ENCODE measurements around the gene MYL10. TPM values are rescaled to one million over a fixed set of nuclear protein-coding genes. Genes with fewer than 3 reads are reported as not detected.
"Not testable (repeated sequence)": the region's sequence is repeated elsewhere in the genome, so short reads cannot be mapped to it uniquely, and the experiment has no call there.

MYL10 gene
- total and polyA plus RNA-seq, 11 donors, result not detected

DNA sequence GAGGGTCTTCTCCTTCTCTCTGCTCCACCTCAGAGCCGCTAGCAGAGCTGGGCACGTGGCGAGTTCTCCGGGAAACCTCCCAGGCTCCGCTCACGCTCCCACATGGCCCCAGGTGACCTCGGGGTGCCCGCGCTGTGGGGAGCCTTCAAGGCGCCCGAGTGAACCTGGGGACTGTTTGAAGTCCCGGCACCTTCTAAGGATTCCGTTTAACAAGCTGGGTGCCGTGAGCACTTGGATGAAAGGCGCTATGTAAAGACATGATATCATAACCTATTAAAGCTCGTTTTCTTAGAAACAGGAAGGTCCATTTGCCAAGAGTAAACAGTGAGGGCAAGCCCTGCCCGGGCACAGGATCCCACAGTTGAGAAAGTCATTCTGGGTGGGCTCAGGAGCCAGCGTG, 15.8 kb upstream of the MYL10 start:
- 43 to 49% (median 45%) methylated on average over 12 to 18 of the region's 18 CpGs for WGBS, 4 donors
- intact Hi-C loops (cut with DNase I), result no loop called here
- ATAC-seq (peak in 1 of 4 donors; percentile 42), DNase-seq (no peak)
- Histone ChIP-seq H3K36me3 (no peaks in the 10 kb centered on the region), H3K4me1 (peaks cover 0 to 3% (median 0%) of the 10 kb centered on the region in 12 donors), H3K9me3 (no peaks in the 10 kb centered on the region), H3K27ac (no peak overlapping the region), H3K4me3 (no peak overlapping the region), H3K27me3 (no peaks in the 10 kb centered on the region)
- TF ChIP-seq, protein P1, sequence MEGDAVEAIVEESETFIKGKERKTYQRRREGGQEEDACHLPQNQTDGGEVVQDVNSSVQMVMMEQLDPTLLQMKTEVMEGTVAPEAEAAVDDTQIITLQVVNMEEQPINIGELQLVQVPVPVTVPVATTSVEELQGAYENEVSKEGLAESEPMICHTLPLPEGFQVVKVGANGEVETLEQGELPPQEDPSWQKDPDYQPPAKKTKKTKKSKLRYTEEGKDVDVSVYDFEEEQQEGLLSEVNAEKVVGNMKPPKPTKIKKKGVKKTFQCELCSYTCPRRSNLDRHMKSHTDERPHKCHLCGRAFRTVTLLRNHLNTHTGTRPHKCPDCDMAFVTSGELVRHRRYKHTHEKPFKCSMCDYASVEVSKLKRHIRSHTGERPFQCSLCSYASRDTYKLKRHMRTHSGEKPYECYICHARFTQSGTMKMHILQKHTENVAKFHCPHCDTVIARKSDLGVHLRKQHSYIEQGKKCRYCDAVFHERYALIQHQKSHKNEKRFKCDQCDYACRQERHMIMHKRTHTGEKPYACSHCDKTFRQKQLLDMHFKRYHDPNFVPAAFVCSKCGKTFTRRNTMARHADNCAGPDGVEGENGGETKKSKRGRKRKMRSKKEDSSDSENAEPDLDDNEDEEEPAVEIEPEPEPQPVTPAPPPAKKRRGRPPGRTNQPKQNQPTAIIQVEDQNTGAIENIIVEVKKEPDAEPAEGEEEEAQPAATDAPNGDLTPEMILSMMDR (IDR thresholded peaks at IDR 0.05), result no peak
- TF ChIP-seq POLR2A (IDR thresholded peaks at IDR 0.05), result no peak

DNA sequence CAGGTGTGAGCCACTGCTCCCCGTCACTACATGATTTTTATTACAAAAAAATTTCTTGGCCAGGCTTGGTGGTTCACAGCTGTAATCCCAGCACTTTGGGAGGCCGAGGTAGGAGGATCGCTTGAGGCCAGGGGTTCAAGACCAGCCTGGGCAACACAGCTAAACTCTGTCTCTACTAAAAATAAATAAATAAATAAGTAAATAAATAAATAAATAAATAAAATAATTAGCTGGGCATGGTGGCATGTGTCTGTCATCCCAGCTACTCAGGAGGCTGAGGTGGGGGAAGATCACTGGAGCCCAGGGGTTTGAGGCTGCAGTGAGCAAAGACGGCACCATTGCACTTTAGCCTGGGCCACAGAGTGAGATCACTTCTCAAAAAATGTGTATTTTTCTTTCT, 10.0 kb upstream of the MYL10 start:
- H3K4me3 ChIP-seq; intact Hi-C loops (cut with DNase I); H3K9me3 ChIP-seq; H3K4me1 ChIP-seq; ATAC-seq; H3K36me3 ChIP-seq; H3K27ac ChIP-seq; H3K27me3 ChIP-seq; DNase-seq: not testable (repeated sequence)
- 95 to 99% (median 97%) methylated on average over 4 of the region's 4 CpGs for WGBS, 4 donors

DNA sequence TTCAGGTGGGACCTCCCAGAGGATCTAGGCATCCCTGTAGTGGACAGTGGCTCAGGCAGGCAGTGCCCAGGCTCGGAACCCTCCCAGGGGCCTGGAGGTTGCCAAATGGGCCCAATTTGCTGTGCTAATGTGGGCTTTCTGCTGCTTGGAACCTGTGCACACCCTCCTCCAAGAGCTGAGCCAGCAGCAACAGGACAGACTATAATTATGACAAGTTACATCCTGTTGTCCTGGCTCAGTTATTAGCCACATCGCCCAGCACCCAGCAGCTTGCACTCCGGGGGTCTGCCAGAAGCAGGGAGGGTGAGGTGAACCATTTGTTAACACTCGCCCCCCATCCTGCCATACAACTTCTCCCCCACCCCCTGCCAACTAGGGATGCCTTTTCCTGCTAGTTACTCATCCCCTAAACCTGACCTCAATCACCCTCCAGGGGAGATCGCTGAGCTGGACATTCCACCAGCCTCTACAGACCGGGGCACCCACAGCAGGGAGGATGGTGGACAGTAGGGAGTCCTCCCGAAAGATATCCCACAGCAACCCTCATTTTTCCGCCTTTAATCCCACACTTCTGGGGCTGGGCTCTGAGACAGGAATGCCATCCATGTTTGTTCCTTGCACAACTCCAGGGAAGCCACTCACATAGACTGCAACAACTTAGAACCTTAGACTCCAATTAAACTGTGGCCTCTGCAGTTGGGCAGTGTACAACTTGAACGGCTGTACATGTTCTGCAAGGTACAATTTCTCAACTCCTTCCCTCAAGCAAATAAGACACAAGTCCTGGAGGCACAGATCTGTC, 7.9 kb upstream of the MYL10 start:
- Histone ChIP-seq H3K27ac (no peak overlapping the region), H3K4me1 (no peaks in the 10 kb centered on the region), H3K27me3 (no peaks in the 10 kb centered on the region), H3K4me3 (no peak overlapping the region), H3K9me3 (peaks cover 0 to 6% (median 0%) of the 10 kb centered on the region in 12 donors), H3K36me3 (no peaks in the 10 kb centered on the region)
- ATAC-seq (no peak), DNase-seq (no peak)
- intact Hi-C loops (cut with DNase I), result no loop called here
- WGBS, 4 donors, result 67 to 81% (median 72%) methylated on average over 7 to 9 of the region's 9 CpGs
- TF ChIP-seq, protein P1 (IDR thresholded peaks at IDR 0.05), result no peak
- no peak for TF ChIP-seq POLR2A (IDR thresholded peaks at IDR 0.05)

DNA sequence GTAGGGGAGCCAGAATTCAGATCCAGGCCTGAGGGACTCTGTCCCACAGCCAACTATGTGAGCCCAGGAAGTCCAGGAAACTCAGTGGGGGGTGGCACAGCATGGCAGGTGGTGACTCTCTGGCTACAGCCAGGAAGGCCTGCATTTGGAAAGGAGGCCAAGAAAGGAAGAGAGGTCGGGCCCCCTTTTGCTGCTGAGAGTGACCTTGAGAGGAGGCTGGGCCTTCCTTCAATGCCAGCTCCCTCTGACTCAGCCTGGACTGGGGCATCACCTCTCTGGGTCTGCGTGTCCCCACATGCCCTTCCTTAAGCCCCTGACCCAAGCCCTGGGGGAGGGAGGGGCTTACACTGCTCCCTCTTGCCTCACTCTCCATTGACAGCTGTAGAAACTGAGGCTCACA, 6.4 kb upstream of the MYL10 start:
- Histone ChIP-seq H3K4me1 (peaks cover 0 to 10% (median 0%) of the 10 kb centered on the region in 12 donors), H3K27me3 (no peaks in the 10 kb centered on the region), H3K36me3 (no peaks in the 10 kb centered on the region), H3K9me3 (peaks cover 0 to 6% (median 0%) of the 10 kb centered on the region in 12 donors), H3K4me3 (no peak overlapping the region), H3K27ac (no peak overlapping the region)
- TF ChIP-seq POLR2A (IDR thresholded peaks at IDR 0.05), result no peak
- TF ChIP-seq, protein P1 (IDR thresholded peaks at IDR 0.05), result no peak
- no peak for DNase-seq
- ATAC-seq, result no peak
- intact Hi-C loops (cut with DNase I), result no loop called here
- WGBS, 4 donors, result 79 to 86% (median 81%) methylated on average over 2 of the region's 2 CpGs

Data from heart left ventricle (tissue), 16 donors.